ENCODE results near the gene WASF3.

WASF3 gene

GRCh38 chr13:26541678-26542568 lies 15.6 kb upstream of the WASF3 start:
- in situ Hi-C loops (cut with HindIII; ENCODE audit: low sequenced_read_pairs) = no loop called here

DNA sequence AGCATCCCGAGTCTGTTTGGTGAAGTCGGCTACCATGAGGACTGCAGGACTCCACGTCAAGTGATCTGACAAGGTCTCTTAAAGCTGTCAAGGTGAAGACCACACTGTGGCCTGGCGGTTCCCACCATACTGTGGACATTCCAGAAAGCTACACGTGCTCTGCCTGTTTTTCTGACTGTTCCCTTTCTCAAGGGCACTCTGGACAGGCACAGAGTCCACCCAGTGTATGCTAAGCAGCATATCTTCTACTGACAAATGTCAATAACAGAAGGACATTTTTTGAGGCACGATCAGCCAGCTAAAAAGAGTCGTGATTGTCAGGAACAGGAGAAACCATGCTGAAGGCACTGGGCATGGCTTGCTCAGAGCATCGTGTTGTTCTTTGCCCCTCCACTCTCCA lies 12.8 kb upstream of the WASF3 start:
- in situ Hi-C loops (cut with HindIII; ENCODE audit: low sequenced_read_pairs) = no loop called here

DNA sequence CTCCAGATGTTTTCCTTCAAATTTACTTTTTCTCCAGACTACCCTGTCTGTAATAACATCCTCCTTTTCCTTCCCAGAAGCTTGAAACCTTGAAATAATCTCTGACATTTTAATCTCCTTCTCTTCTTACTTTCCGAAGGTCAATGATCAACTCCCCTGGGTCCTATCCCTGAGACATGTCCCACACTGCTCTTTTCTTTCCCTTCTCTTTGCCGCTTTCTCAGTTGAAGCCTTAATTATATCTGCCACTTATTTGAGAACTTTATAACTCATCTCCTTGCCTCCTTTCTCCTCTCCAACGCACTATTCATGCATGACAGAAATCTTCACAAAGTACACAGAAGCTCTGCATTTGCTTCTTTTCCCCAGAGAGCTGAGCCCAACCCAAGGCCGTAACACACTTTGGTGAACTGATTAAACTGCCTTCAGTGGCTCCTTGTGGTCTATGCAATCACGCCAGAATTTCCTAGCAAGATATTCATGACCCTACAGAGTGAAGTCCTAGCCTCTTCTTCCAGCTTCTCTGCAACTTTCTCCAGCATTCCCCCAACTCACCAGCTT lies 9.2 kb upstream of the WASF3 start:
- in situ Hi-C loops (cut with HindIII; ENCODE audit: low sequenced_read_pairs) = no loop called here

DNA sequence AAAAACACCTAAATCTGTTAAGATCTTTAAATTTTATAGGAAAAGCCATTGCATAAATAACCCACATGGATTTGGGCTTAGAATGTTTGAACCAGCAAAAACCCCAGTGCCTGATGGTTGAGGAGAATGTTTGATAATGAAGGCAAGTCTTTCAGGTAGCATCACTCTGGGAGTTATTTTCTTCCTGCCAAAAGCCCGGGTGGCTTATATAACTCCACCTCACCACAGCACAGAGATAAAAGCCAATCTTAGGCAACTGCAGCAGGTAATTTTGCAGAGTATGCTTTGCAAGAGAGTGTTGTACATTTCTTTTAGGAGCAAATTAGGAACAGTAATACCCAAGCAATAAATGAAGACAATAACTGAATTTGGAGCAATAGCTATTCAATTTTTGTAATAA lies 7.8 kb upstream of the WASF3 start:
- in situ Hi-C loops (cut with HindIII; ENCODE audit: low sequenced_read_pairs) = no loop called here

- in situ Hi-C loops (cut with HindIII; ENCODE audit: low sequenced_read_pairs) = no loop called here
These were observed 6.1 kb upstream of the WASF3 start for GRCh38 chr13:26551255-26551860.

DNA sequence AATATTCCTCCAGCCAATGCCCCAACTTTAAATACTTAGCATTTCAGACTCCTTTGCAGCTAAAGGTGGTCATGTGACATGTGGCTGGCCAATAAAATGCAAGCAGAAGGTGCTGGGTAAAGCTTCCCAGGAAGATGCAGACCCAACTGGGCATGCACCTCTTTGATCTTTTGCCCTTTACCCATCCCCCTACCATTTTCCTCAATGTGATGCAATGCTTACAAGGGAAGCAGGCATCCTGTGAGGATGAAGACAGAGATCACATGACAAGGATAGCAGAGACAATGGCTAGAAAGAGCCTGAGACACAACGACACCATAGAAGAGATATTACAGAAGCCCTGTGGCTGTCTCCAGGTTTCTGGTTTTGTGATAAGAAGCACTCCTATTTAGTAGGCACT lies 2.1 kb upstream of the WASF3 start:
- in situ Hi-C loops (cut with HindIII; ENCODE audit: low sequenced_read_pairs) = no loop called here

DNA sequence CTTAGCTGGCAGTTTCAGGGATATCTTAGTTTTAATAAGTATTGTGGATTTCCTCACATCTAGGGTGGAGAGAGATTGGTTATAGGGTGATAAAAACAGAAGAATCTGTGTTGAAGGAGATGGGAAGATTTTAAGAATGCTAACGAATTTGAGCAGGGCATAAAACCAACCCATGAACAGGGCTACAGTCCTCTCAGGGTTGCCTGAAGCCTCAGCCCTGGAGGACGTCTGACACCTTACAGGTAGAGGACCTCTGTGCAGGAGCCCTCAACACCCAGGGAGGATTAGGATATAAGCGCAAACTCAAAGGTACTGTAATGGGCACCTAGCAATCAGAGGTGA lies 461 bp upstream of the WASF3 start:
- in situ Hi-C loops (cut with HindIII; ENCODE audit: low sequenced_read_pairs) = no loop called here

GRCh38 chr13:26558074-26558805 lies 757 bp downstream of the WASF3 start:
- in situ Hi-C loops (cut with HindIII; ENCODE audit: low sequenced_read_pairs) = no loop called here

DNA sequence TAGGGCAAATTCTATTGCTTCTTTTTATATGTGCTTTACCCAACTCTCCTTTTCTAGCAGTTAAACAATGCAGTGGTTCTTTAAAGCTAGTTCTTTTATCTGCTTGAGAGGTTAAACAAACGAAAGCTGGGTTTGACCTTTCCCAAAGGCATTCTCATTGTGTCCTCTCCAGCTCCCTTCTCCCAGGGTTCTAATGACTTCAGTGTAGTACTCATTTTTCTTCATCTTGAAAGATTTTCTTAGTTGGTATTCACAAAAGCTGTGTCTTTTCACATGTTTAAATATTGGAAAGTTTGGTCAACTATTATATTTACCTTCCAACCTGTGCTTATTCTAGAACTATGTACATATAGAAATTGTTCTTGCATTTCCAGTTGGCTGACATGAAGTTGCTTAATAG lies 1.5 kb downstream of the WASF3 start:
- in situ Hi-C loops (cut with HindIII; ENCODE audit: low sequenced_read_pairs) = no loop called here

- in situ Hi-C loops (cut with HindIII; ENCODE audit: low sequenced_read_pairs) = no loop called here
These were observed 3.0 kb downstream of the WASF3 start for GRCh38 chr13:26560456-26560855.

DNA sequence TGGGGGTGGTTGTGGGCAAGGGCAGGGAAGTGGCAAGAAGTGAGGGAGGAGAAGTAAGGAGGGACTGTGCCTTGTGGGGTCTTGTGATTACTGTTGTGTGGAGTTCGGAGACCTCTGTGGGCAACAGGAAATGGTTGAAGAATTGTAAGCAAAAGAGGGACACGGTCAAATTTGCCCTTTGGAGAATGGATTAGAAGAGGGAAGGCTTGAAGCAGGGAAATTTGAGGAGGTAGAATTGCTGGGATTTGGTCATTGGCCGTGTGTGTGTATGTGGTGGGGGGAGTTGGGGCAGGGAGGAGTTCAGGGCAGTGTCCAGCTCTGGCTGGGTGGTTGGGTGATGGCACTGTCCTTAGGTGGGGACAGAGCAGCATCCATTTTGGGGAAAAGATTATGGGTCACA lies 3.6 kb downstream of the WASF3 start:
- in situ Hi-C loops (cut with HindIII; ENCODE audit: low sequenced_read_pairs) = no loop called here

DNA sequence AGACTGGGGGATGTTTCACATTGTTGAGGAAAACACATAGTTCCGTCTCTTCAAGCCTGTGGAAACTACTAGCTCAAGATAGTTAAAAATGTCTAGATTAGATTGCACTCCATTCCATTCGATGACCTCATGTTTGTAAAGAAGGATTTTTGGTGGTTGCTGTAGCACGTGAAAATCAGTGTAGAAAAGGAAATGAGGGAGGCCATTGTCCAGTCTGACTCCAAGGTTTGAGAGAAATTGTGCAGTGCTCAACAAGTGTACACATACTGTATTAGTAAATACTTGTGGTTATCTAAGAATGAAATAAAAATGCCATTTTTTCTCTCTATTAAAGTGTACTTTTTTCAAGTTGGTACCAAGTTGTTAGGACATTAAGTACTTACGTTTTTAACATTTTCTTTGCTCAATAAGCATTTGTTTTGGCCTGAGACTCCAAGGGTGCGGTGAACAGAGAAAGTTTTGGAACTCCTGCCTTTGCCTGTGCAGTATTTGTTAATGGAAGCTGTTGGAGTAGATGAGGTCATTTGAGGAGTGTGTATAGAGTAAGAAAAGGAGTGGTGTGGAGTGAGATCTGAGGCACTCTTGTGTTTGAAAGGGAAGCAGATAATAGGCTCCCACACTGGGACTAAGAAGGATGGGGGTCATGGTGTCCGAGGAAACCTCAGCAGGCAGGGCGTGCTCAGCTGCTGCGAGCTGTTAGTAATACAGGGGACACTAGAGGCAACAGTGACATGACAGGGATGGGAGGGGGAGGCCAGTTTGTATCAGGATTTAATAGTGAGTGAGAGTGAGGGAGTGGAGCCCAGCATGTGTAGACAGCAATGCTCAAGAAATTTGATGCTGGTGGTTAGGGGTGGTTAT lies 4.4 kb downstream of the WASF3 start:
- in situ Hi-C loops (cut with HindIII; ENCODE audit: low sequenced_read_pairs) = no loop called here

- in situ Hi-C loops (cut with HindIII; ENCODE audit: low sequenced_read_pairs) = no loop called here
These were observed 5.0 kb downstream of the WASF3 start for GRCh38 chr13:26562512-26562890.

DNA sequence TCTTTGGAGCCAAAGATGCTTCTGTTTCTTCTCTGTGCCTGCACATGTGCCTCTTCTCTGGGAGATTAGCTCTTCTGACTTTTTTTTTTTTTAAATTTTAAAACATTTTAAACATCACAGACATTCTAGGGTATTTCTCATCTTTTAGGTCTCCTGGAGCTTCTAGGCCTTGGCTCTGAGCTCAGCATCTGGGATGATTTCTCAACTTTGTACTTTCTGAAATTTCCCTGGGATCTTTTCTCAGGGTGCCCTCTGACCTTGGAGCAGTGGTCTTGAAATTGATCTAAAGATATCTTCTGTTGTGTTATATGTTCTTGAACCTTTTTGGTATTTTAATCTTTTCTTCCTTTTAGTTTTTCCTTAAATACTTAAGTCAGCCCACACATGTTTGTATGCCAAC lies 6.2 kb downstream of the WASF3 start:
- in situ Hi-C loops (cut with HindIII; ENCODE audit: low sequenced_read_pairs) = no loop called here

GRCh38 chr13:26568132-26568815 lies 10.8 kb downstream of the WASF3 start:
- in situ Hi-C loops (cut with HindIII; ENCODE audit: low sequenced_read_pairs) = no loop called here

GRCh38 chr13:26571518-26571917 lies 14.0 kb downstream of the WASF3 start:
- in situ Hi-C loops (cut with HindIII; ENCODE audit: low sequenced_read_pairs) = no loop called here

GRCh38 chr13:26575244-26575643 lies 17.8 kb downstream of the WASF3 start:
- in situ Hi-C loops (cut with HindIII; ENCODE audit: low sequenced_read_pairs) = no loop called here

DNA sequence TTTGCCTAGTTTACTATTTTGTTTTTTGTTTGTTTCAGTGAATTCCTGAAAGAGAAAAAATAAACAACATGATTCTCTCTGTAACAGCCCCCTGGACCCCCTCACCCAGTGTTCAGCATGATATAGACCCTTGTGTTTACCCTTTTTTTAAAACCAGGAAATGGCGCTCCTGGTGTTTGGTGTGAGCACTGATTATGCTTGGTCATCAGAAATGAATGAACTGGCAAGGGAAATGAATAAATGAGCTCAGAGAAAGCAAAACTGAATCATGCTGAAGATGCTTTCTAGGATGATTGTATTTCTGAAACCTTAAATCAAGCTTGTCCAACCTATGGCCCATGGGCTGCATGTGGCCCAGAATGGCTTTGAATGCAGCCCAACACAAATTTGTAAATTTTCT lies 22.1 kb downstream of the WASF3 start:
- in situ Hi-C loops (cut with HindIII; ENCODE audit: low sequenced_read_pairs) = no loop called here

DNA sequence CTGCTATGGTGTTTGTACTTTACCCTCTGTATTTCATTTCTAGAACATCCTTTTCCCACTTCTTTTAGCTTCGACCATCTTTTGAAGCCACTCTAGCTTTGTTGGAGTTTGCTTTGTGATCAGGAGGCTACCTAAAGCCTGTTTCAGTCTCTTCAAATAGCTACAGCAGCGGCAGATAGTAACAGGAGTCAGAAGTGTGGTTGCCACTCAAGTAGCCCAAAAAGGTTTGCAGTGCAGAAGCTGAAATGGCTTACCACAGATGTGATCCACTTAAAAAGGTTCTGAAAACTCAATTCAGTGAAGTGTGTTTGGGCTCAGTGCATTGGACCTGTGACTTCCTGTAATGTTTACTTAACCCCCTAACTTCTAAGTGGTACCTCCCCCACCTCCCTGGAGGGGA lies 26.2 kb downstream of the WASF3 start:
- in situ Hi-C loops (cut with HindIII; ENCODE audit: low sequenced_read_pairs) = no loop called here

- in situ Hi-C loops (cut with HindIII; ENCODE audit: low sequenced_read_pairs) = no loop called here
These were observed 27.2 kb downstream of the WASF3 start for GRCh38 chr13:26584713-26585112.
